ENCODE data around the gene TM6SF1. TPM values are rescaled to one million over a fixed set of nuclear protein-coding genes. Genes with fewer than 3 reads are reported as not detected.
A peak's percentile ranks its signal among the peaks of the same experiment; 100 is the strongest.

TM6SF1 gene
- total RNA-seq, 1 experiment from 2014 or later, result not detected

- no peak for DNase-seq
- POLR2A ChIA-PET (ENCODE audit: unreplicated experiment), result no interaction called here
Observed at GRCh38 chr15:83061680-83062079, 45.8 kb upstream of the TM6SF1 start.

GRCh38 chr15:83062768-83063180, 44.7 kb upstream of the TM6SF1 start:
- Histone ChIP-seq H3K4me2 (ENCODE audit: low read length) (peak overlapping the region; percentile 86), H3K9me3 (ENCODE audit: low read length) (no peaks in the 10 kb centered on the region)

More at GRCh38 chr15:83061680-83062079, 45.8 kb upstream of the TM6SF1 start:
- CTCF ChIA-PET, result no interaction called here
- no peak for TF ChIP-seq EZH2phosphoT487 (IDR thresholded peaks at IDR 0.05; ENCODE audit: borderline replicate concordance, low read length)
- no peak for TF ChIP-seq EZH2 (IDR thresholded peaks at IDR 0.05; ENCODE audit: low read length, unreplicated experiment)
- no peak for TF ChIP-seq CTCF (conservative IDR thresholded peaks at IDR 0.05; ENCODE audit: low read depth, low read length)
- no peak overlapping the region for H3K4me2 ChIP-seq (ENCODE audit: low read length)
- no peak overlapping the region for H3K27ac ChIP-seq (ENCODE audit: low read length)
- intact Hi-C loops (cut with micrococcal nuclease), result no loop called here
- H3K9ac ChIP-seq (ENCODE audit: low read length), result no peak overlapping the region
- peaks cover 54% of the 10 kb centered on the region for H4K20me1 ChIP-seq (ENCODE audit: low read length)
- no peaks in the 10 kb centered on the region for H3K9me2 ChIP-seq (replicated peaks; ENCODE audit: low read length)
- H3K9me3 ChIP-seq (ENCODE audit: low read length), result no peaks in the 10 kb centered on the region
- H3K36me3 ChIP-seq (ENCODE audit: low read depth, low read length), result peaks cover 14% of the 10 kb centered on the region
- H3K27me3 ChIP-seq (ENCODE audit: low read length), result no peaks in the 10 kb centered on the region
- no TSS peak for BruUV-seq (replicated peaks)
- H3K4me3 ChIP-seq (ENCODE audit: low read length), result no peak overlapping the region
- H2AFZ ChIP-seq (ENCODE audit: low read length), result no peak overlapping the region
- H3F3A ChIP-seq (ENCODE audit: low read length, unreplicated experiment), result no peaks in the 10 kb centered on the region
- H3K79me2 ChIP-seq (ENCODE audit: low read length), result peaks cover 99% of the 10 kb centered on the region
- ATAC-seq, result no peak
- peaks cover 15% of the 10 kb centered on the region for H3K4me1 ChIP-seq (ENCODE audit: insufficient read depth, low read length)

More at GRCh38 chr15:83062768-83063180, 44.7 kb upstream of the TM6SF1 start:
- Histone ChIP-seq H3K4me1 (ENCODE audit: insufficient read depth, low read length) (peaks cover 19% of the 10 kb centered on the region), H3K36me3 (ENCODE audit: low read depth, low read length) (peaks cover 14% of the 10 kb centered on the region), H3K4me3 (ENCODE audit: low read length) (no peak overlapping the region), H2AFZ (ENCODE audit: low read length) (no peak overlapping the region), H3K79me2 (ENCODE audit: low read length) (peaks cover 91% of the 10 kb centered on the region), H3F3A (ENCODE audit: low read length, unreplicated experiment) (no peaks in the 10 kb centered on the region), H4K20me1 (ENCODE audit: low read length) (peaks cover 54% of the 10 kb centered on the region), H3K27me3 (ENCODE audit: low read length) (no peaks in the 10 kb centered on the region), H3K27ac (ENCODE audit: low read length) (no peak overlapping the region), H3K9me2 (replicated peaks; ENCODE audit: low read length) (no peaks in the 10 kb centered on the region), H3K9ac (ENCODE audit: low read length) (no peak overlapping the region)
- ChIA-PET CTCF (no interaction called here), POLR2A (ENCODE audit: unreplicated experiment) (no interaction called here)
- DNase-seq (no peak), ATAC-seq (no peak)
- intact Hi-C loops (cut with micrococcal nuclease), result no loop called here
- no TSS peak for BruUV-seq (replicated peaks)
- TF ChIP-seq CTCF (conservative IDR thresholded peaks at IDR 0.05; ENCODE audit: low read depth, low read length), result no peak
- no peak for TF ChIP-seq EZH2 (IDR thresholded peaks at IDR 0.05; ENCODE audit: low read length, unreplicated experiment)
- TF ChIP-seq EZH2phosphoT487 (IDR thresholded peaks at IDR 0.05; ENCODE audit: borderline replicate concordance, low read length), result no peak

All from PC-3 (cell line).